GM12874 (cell line): ENCODE data around the gene PPP3CA.

ENCODE experiments used
- TF ChIP-seq, protein P1 (sequence below): IDR thresholded peaks from 2 replicates; pipeline ENCODE4 v1.5.1; 2011; ENCODE audit warnings: low read depth, mild to moderate bottlenecking, control low read depth, low read length, moderate library complexity; ENCODE audit not compliant: insufficient read depth

Gene PPP3CA

GRCh38 chr4:101252721-101253120, 94.6 kb downstream of the PPP3CA start:
- TF ChIP-seq, protein P1, sequence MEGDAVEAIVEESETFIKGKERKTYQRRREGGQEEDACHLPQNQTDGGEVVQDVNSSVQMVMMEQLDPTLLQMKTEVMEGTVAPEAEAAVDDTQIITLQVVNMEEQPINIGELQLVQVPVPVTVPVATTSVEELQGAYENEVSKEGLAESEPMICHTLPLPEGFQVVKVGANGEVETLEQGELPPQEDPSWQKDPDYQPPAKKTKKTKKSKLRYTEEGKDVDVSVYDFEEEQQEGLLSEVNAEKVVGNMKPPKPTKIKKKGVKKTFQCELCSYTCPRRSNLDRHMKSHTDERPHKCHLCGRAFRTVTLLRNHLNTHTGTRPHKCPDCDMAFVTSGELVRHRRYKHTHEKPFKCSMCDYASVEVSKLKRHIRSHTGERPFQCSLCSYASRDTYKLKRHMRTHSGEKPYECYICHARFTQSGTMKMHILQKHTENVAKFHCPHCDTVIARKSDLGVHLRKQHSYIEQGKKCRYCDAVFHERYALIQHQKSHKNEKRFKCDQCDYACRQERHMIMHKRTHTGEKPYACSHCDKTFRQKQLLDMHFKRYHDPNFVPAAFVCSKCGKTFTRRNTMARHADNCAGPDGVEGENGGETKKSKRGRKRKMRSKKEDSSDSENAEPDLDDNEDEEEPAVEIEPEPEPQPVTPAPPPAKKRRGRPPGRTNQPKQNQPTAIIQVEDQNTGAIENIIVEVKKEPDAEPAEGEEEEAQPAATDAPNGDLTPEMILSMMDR, result no peak

GRCh38 chr4:101251261-101251660, 96.1 kb downstream of the PPP3CA start:
- TF ChIP-seq, protein P1, result no peak

GRCh38 chr4:101244349-101244748, 103.0 kb downstream of the PPP3CA start:
- TF ChIP-seq, protein P1, result no peak

- TF ChIP-seq, protein P1, result no peak
These were observed 104.9 kb downstream of the PPP3CA start for GRCh38 chr4:101242441-101242840.

GRCh38 chr4:101240099-101240498, 107.2 kb downstream of the PPP3CA start:
- TF ChIP-seq, protein P1, result no peak

- TF ChIP-seq, protein P1, result no peak
These were observed 107.7 kb downstream of the PPP3CA start for GRCh38 chr4:101239665-101240064.

GRCh38 chr4:101238706-101239105, 108.6 kb downstream of the PPP3CA start:
- TF ChIP-seq, protein P1, result no peak

- TF ChIP-seq, protein P1, result no peak
These were observed 109.6 kb downstream of the PPP3CA start for GRCh38 chr4:101237773-101238172.
